ES-I3 (cell line): ENCODE data around the gene SERPINE3.

ENCODE experiments used
- H3K36me3 ChIP-seq: 2 replicates; pipeline ENCODE4 v1.6.1; 2013; ENCODE audit warnings: mild to moderate bottlenecking, low read length, control low read depth, moderate library complexity; ENCODE audit not compliant: insufficient read depth
- H3K4me1 ChIP-seq: 2 replicates; pipeline ENCODE4 v1.6.1; 2013; ENCODE audit warnings: mild to moderate bottlenecking, control low read depth, low read length; ENCODE audit not compliant: insufficient read depth
- H3K9ac ChIP-seq: 2 replicates; pipeline ENCODE4 v1.6.1; 2013; ENCODE audit warnings: low read depth, mild to moderate bottlenecking, low read length, moderate library complexity
- H3K9me3 ChIP-seq: 2 replicates; pipeline ENCODE4 v1.6.1; 2013; ENCODE audit warnings: mild to moderate bottlenecking, low read length, moderate library complexity; ENCODE audit not compliant: control insufficient read depth, insufficient read depth

SERPINE3 gene

DNA sequence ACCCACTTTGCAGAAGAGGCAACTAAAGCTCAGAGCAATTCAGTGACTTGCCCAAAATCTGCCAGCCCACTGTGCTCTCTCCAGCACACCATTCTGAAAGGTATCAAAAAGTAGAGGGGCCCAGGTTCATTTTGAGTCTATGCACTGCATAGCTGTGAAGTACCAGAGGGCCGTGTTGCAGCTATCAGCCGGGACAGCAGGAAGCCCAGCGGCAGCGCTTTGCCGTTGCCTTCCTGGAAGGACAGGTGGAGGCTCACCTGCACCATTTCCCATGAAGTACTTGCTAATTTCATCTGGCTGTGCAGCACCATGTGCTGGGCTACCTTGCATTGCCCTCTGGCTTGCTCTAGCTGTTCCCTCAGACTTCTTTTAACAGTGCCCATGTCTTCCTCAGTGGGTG, 2.7 kb upstream of the SERPINE3 start:
- no peaks in the 10 kb centered on the region for H3K36me3 ChIP-seq
- no peak overlapping the region for H3K9ac ChIP-seq
- no peaks in the 10 kb centered on the region for H3K4me1 ChIP-seq
- no peaks in the 10 kb centered on the region for H3K9me3 ChIP-seq

DNA sequence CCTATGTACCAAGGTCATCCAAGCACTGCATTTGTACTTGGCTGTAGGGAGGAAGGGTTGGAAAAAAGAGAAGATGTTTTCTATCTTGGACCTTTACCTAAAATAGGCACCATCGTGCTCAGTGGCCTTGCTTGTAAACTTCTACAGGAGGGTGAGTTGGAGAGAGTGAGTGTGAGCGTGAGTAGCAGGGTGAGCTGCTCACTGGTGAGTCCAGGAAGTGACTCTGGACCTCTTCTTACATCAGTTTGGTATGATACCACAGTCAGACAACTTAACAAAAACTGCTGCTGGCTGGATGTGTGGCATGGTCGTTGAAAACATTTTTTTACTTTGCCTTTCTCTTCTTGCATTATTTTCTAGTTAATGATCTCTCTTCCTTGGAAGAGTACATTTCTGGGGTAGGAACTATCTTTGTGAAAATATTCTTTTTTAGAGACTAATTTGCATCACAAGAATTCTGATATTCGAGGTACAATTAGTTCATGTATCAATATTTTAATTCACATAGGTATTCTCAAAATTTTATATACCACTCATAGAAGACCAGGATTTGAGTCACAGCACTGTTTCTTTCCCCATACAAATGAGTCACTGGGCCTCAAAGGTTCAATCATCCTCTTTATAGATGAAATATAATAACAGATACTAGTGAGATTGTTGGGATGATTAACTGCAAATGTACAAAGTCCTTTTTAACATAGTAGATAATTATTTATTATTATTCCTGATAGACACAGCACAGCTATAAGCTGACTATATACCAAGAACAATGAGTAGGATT, 651 bp downstream of the SERPINE3 start:
- Histone ChIP-seq H3K9ac (no peak overlapping the region), H3K4me1 (no peaks in the 10 kb centered on the region), H3K9me3 (no peaks in the 10 kb centered on the region), H3K36me3 (no peaks in the 10 kb centered on the region)

- H3K9me3 ChIP-seq: no peaks in the 10 kb centered on the region
- no peak overlapping the region for H3K9ac ChIP-seq
- no peaks in the 10 kb centered on the region for H3K36me3 ChIP-seq
- H3K4me1 ChIP-seq: peaks cover 3% of the 10 kb centered on the region; the same call in 1 of the 2 replicates
Observed at GRCh38 chr13:51341232-51341631, 1.7 kb downstream of the SERPINE3 start.

DNA sequence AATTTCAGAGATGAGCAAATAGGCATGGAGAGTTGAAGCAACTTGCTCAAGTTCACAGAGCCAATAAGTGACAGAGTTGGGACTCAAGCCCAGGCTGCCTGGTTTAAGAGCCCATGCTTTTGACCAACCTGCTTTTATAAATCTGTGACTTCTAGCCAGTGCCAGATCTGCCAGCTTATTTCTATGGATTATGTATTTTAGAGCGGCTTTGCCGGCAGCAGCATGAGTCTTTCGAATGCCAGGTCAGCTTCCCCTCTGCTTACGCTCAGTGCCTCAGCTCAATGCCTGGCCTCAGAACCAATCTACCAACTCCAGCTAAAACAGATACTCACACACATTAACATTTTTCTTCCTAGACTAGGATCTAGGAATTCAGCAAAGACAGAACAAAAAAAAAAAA, 2.3 kb downstream of the SERPINE3 start:
- Histone ChIP-seq H3K4me1 (peaks cover 4% of the 10 kb centered on the region), H3K36me3 (no peaks in the 10 kb centered on the region), H3K9me3 (no peaks in the 10 kb centered on the region), H3K9ac (no peak overlapping the region)

GRCh38 chr13:51342706-51343105, 3.2 kb downstream of the SERPINE3 start:
- Histone ChIP-seq H3K9ac (no peak overlapping the region), H3K9me3 (no peaks in the 10 kb centered on the region), H3K36me3 (no peaks in the 10 kb centered on the region), H3K4me1 (peaks cover 9% of the 10 kb centered on the region)

DNA sequence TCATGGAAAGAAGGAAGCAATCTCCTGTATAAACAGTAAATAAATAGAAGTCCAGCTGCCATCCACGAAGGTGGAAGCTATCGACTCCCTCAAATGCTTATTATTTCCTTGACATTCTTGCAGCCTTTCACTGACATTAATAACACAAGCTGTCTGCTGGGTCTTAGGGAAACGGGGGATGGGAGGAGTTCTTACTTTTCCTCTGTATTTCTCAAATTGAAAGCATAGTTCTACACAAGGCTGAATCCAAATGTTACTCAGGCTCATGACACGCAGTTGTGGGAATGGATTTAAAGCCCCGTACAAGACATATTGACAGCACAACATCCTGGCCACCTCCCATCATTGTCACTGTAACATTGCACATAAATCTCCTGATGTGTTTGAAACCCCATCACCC, 4.0 kb downstream of the SERPINE3 start:
- H3K4me1 ChIP-seq: peaks cover 9% of the 10 kb centered on the region
- no peaks in the 10 kb centered on the region for H3K36me3 ChIP-seq
- no peak overlapping the region for H3K9ac ChIP-seq
- no peaks in the 10 kb centered on the region for H3K9me3 ChIP-seq

DNA sequence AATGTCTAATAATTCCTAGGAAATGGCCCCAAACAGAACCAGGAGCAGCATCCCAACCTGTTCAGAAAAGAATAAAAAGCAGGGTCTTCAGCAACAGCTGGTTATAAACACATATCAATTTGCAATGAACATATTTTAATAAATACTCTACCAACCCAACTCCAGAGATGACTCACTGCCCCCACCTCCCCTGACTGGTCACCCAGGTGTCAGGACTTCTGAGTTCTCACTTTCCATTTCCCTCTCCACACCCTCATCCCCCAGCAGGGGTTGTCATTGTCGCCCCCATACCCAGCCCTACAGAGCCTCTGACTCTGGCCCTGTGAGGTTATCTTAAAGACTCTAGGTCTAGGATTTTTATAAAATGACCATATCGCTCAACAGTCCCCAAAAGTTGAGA, 6.9 kb downstream of the SERPINE3 start:
- no peak overlapping the region for H3K9ac ChIP-seq

DNA sequence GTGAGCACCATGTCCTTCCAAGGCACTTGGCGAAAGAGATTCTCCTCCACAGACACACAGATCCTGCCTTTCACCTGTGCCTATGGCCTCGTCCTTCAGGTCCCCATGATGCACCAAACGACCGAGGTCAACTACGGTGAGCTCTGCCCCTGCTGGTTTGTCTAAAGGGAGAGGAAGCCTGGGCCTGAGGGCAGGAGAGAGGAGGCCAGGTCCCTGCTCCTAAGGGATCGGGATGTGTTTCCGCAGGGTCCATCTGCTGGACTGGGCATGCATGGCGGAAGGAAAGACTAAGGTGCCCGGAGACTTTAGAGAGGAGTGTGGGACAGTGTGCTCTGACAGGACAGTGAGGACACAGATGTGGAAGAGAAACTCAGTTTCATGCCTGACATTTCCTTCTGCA, 7.6 kb downstream of the SERPINE3 start:
- H3K4me1 ChIP-seq: peaks cover 9% of the 10 kb centered on the region
- H3K9me3 ChIP-seq: no peaks in the 10 kb centered on the region
- no peak overlapping the region for H3K9ac ChIP-seq
- no peaks in the 10 kb centered on the region for H3K36me3 ChIP-seq

More for the DNA sequence above, 6.9 kb downstream of the SERPINE3 start:
- Histone ChIP-seq H3K4me1 (peaks cover 9% of the 10 kb centered on the region), H3K9me3 (no peaks in the 10 kb centered on the region), H3K36me3 (no peaks in the 10 kb centered on the region)

DNA sequence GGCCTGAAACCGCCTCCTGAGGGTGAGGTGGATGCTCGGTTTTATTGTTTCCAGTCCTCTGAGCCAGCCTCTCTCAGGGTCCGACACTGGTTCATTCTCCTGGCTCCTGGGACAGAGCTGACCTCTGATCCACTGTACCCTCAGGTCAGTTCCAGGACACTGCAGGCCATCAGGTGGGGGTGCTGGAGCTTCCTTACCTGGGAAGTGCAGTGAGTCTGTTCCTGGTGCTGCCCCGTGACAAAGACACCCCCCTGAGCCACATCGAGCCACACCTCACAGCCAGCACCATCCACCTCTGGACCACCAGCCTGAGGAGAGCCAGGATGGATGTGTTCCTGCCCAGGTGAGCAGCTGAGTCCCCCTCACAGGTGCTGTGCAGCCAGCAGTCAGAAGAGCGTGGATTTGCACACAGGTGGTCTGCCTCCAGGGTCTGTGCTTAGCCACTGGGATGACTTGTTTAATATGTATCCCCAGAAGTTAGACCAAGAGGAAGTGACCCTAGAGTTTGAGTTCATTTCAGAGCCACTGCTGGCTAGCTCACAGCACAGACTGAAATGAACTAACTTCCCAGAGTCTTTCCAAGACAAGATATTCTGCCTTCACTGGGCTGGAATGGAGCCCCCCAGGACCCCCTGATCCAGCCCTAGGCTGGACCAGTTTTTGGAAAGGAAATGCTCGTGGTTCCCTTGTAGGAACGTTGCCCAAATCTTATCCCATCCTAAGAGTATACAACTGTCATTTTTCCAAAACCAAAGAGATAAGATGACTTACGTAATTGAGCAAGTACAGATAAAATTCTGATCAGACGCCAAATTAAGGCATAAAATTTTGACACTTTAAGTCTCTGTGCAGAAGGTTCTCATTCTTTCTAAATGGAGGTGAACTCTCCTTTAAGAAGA, 8.8 kb downstream of the SERPINE3 start:
- H3K4me1 ChIP-seq: peaks cover 9% of the 10 kb centered on the region
- no peaks in the 10 kb centered on the region; the same call in 1 of the 2 replicates for H3K36me3 ChIP-seq
- no peak overlapping the region for H3K9ac ChIP-seq
- H3K9me3 ChIP-seq: no peaks in the 10 kb centered on the region

GRCh38 chr13:51349016-51349415, 9.5 kb downstream of the SERPINE3 start:
- no peaks in the 10 kb centered on the region for H3K9me3 ChIP-seq
- no peaks in the 10 kb centered on the region; the same call in 1 of the 2 replicates for H3K36me3 ChIP-seq
- peaks cover 9% of the 10 kb centered on the region for H3K4me1 ChIP-seq
- H3K9ac ChIP-seq: no peak overlapping the region

DNA sequence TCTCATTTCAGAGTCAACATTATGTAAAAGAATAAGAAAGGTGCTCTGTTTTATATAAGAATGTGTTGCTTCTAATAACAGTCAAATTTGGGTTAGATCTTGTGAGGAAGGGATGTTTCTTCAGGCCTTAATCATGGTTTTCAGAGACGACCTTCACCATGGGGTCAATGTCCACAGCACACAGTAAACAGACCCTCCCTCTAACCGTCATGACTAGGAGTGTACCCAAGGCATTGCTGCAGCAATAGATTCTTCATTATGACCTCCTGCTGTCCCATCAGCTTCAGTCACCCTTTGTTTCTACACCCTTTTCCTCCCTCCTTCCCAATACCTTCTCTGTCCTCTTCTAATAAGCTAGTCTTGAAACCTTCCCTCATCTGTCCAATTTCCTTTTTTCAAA, 15.7 kb downstream of the SERPINE3 start:
- no peaks in the 10 kb centered on the region for H3K9me3 ChIP-seq
- no peaks in the 10 kb centered on the region for H3K4me1 ChIP-seq
- no peak overlapping the region for H3K9ac ChIP-seq
- no peaks in the 10 kb centered on the region; the same call in 1 of the 2 replicates for H3K36me3 ChIP-seq

- Histone ChIP-seq H3K4me1 (no peaks in the 10 kb centered on the region), H3K36me3 (no peaks in the 10 kb centered on the region; the same call in 1 of the 2 replicates), H3K9ac (no peak overlapping the region), H3K9me3 (no peaks in the 10 kb centered on the region)
Observed at GRCh38 chr13:51357928-51358595, 18.6 kb downstream of the SERPINE3 start.

GRCh38 chr13:51359352-51359751, 19.9 kb downstream of the SERPINE3 start:
- H3K9ac ChIP-seq: no peak overlapping the region
- H3K9me3 ChIP-seq: no peaks in the 10 kb centered on the region
- peaks cover under 1% of the 10 kb centered on the region; the same call in 1 of the 2 replicates for H3K4me1 ChIP-seq
- no peaks in the 10 kb centered on the region; the same call in 1 of the 2 replicates for H3K36me3 ChIP-seq

DNA sequence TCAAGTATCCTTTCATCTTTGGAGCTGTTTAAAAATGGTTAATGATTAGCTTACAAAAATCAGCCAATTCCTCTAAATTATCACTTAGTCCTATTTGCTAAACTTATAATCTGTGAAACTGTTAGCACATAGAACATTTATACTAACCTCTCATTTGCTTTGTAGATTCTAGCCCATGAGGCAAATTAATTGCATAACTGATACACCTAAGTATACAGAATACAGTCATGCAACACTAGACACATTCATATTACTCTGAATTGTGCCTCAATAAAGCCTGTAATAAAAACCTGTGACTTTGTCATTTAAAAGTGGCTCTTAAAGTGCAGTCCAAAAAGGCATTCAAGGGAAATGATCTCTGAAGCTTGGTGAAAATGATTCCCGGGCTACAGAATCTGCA, 21.0 kb downstream of the SERPINE3 start:
- Histone ChIP-seq H3K9me3 (no peaks in the 10 kb centered on the region), H3K9ac (no peak overlapping the region), H3K4me1 (peaks cover 7% of the 10 kb centered on the region), H3K36me3 (peaks cover 3% of the 10 kb centered on the region)
